H9 (cell line): ENCODE results near the gene PIGX. TPM values are rescaled to one million over a fixed set of nuclear protein-coding genes. Genes with fewer than 3 reads are reported as not detected.

Experiments used
- DNase-seq: peaks from one replicate; pipeline ENCODE4 v3.0.0-alpha.2; 2017
- H2AFZ ChIP-seq: one replicate; pipeline ENCODE4 v1.6.1; 2013; ENCODE audit warnings: mild to moderate bottlenecking, low read length, control low read depth, moderate library complexity
- H2AK5ac ChIP-seq: 2 replicates; pipeline ENCODE4 v1.6.1; 2013; ENCODE audit warnings: low read length, control low read depth, mixed read lengths; ENCODE audit not compliant: insufficient read length
- H2BK120ac ChIP-seq: one replicate; pipeline ENCODE4 v1.6.1; 2013; ENCODE audit warnings: low read depth, mild to moderate bottlenecking, low read length, control low read depth, inconsistent platforms; ENCODE audit not compliant: poor library complexity, severe bottlenecking
- H2BK12ac ChIP-seq: 2 replicates; pipeline ENCODE4 v1.6.1; 2013; ENCODE audit warnings: low read length, control low read depth, mixed read lengths, low read depth; ENCODE audit not compliant: insufficient read length
- H2BK15ac ChIP-seq: 2 replicates; pipeline ENCODE4 v1.6.1; 2013; ENCODE audit warnings: low read depth, low read length, control low read depth
- H2BK20ac ChIP-seq: one replicate; pipeline ENCODE4 v1.6.1; 2013; ENCODE audit warnings: low read depth, mild to moderate bottlenecking, low read length, control low read depth, inconsistent platforms; ENCODE audit not compliant: poor library complexity, severe bottlenecking
- H2BK5ac ChIP-seq: 2 replicates; pipeline ENCODE4 v1.6.1; 2013; ENCODE audit warnings: low read length, control low read depth, mixed read lengths; ENCODE audit not compliant: insufficient read length
- H3K14ac ChIP-seq: 2 replicates; pipeline ENCODE4 v1.6.1; 2013; ENCODE audit warnings: low read length, control low read depth; ENCODE audit not compliant: insufficient read depth
- H3K18ac ChIP-seq: 2 replicates; pipeline ENCODE4 v1.6.1; 2013; ENCODE audit warnings: low read depth, mild to moderate bottlenecking, mixed read lengths, low read length, control low read depth; ENCODE audit not compliant: insufficient read length
- H3K23ac ChIP-seq: 2 replicates; pipeline ENCODE4 v1.6.1; 2013; ENCODE audit warnings: low read length, control low read depth, mixed read lengths, low read depth; ENCODE audit not compliant: insufficient read length
- H3K23me2 ChIP-seq: 2 replicates; pipeline ENCODE4 v1.6.1; 2013; ENCODE audit warnings: low read depth, mild to moderate bottlenecking, mixed read lengths, low read length, control low read depth; ENCODE audit not compliant: insufficient read length, poor library complexity, severe bottlenecking
- H3K27ac ChIP-seq: 2 replicates; pipeline ENCODE4 v1.5.1; 2013; ENCODE audit warnings: low read length, control low read depth, mixed read lengths, low read depth; ENCODE audit not compliant: insufficient read length
- H3K27me3 ChIP-seq: 2 replicates; pipeline ENCODE4 v1.6.1; 2013; ENCODE audit warnings: low read length, control low read depth, inconsistent platforms; ENCODE audit not compliant: insufficient read depth
- H3K4ac ChIP-seq: 2 replicates; pipeline ENCODE4 v1.6.1; 2013; ENCODE audit warnings: low read depth, mild to moderate bottlenecking, control low read depth, inconsistent platforms, low read length, moderate library complexity
- H3K4me1 ChIP-seq: 2 replicates; pipeline ENCODE4 v1.6.1; 2013; ENCODE audit warnings: low read length, control low read depth, inconsistent platforms; ENCODE audit not compliant: insufficient read depth
- H3K4me2 ChIP-seq: 2 replicates; pipeline ENCODE4 v1.6.1; 2013; ENCODE audit warnings: low read length, control low read depth, mixed read lengths; ENCODE audit not compliant: insufficient read length, insufficient read depth
- H3K56ac ChIP-seq: 2 replicates; pipeline ENCODE4 v1.6.1; 2013; ENCODE audit warnings: low read depth, mild to moderate bottlenecking, mixed read lengths, low read length, control low read depth; ENCODE audit not compliant: insufficient read length
- H3K79me1 ChIP-seq: 2 replicates; pipeline ENCODE4 v1.6.1; 2013; ENCODE audit warnings: low read depth, mild to moderate bottlenecking, moderate library complexity, low read length, control low read depth, inconsistent platforms; ENCODE audit not compliant: insufficient read depth, poor library complexity, severe bottlenecking
- H3K79me2 ChIP-seq: 2 replicates; pipeline ENCODE4 v1.6.1; 2013; ENCODE audit warnings: low read length, control low read depth, inconsistent platforms; ENCODE audit not compliant: insufficient read depth
- H3K9ac ChIP-seq: 2 replicates; pipeline ENCODE4 v1.6.1; 2013; ENCODE audit warnings: low read length, control low read depth, mixed read lengths; ENCODE audit not compliant: insufficient read length; ENCODE audit errors: extremely low read depth
- H3K9me3 ChIP-seq: one replicate; pipeline ENCODE4 v1.6.1; 2013; ENCODE audit warnings: low read depth, low read length, inconsistent platforms; ENCODE audit not compliant: control insufficient read depth
- H3T11ph ChIP-seq: one replicate; pipeline ENCODE4 v1.6.1; 2013; ENCODE audit warnings: mild to moderate bottlenecking, low read length, control low read depth, inconsistent platforms
- H4K20me1 ChIP-seq: one replicate; pipeline ENCODE4 v1.6.1; 2013; ENCODE audit not compliant: control insufficient read depth, insufficient read length, insufficient read depth
- H4K5ac ChIP-seq: 2 replicates; pipeline ENCODE4 v1.6.1; 2013; ENCODE audit warnings: low read depth, mild to moderate bottlenecking, mixed read lengths, low read length, control low read depth; ENCODE audit not compliant: insufficient read length
- H4K8ac ChIP-seq: replicated peaks from 2 replicates; pipeline ENCODE4 v1.6.1; 2013; ENCODE audit warnings: low read length, control low read depth, mixed read lengths, low read depth; ENCODE audit not compliant: insufficient read length
- H4K91ac ChIP-seq: 2 replicates; pipeline ENCODE4 v1.6.1; 2013; ENCODE audit warnings: low read depth, mild to moderate bottlenecking, moderate library complexity, mixed read lengths, low read length, control low read depth; ENCODE audit not compliant: insufficient read length
- H3K27ac Mint-ChIP-seq, 3 experiments: 2 replicates in 2 of 3; 3 replicates in 1 of 3; pipeline ENCODE4 v1.8.0; 2020 to 2021; ENCODE audit warnings: mixed read lengths in 3 of 3, mild to moderate bottlenecking in 1 of 3, moderate library complexity in 1 of 3
- H3K27me3 Mint-ChIP-seq: 2 replicates; pipeline ENCODE4 v1.8.0; 2021; ENCODE audit warnings: low read depth, mild to moderate bottlenecking, moderate library complexity, mixed read lengths
- H3K36me3 Mint-ChIP-seq, 3 experiments: 2 replicates in 2 of 3; 3 replicates in 1 of 3; pipeline ENCODE4 v1.8.0; 2020 to 2021; ENCODE audit warnings: low read depth in 3 of 3, mixed read lengths in 3 of 3; ENCODE audit not compliant: insufficient read depth in 1 of 3
- H3K4me1 Mint-ChIP-seq, 2 experiments: 2 replicates each; pipeline ENCODE4 v1.8.0; 2020; ENCODE audit warnings: mixed read lengths in 2 of 2
- H3K4me3 Mint-ChIP-seq, 2 experiments: 2 replicates in 1 of 2; 3 replicates in 1 of 2; pipeline ENCODE4 v1.8.0; 2020 to 2021; ENCODE audit warnings: mild to moderate bottlenecking in 2 of 2, mixed read lengths in 2 of 2, moderate library complexity in 1 of 2
- H3K9me3 Mint-ChIP-seq, 2 experiments: 2 replicates in 1 of 2; 3 replicates in 1 of 2; pipeline ENCODE4 v1.8.0; 2020; ENCODE audit warnings: mild to moderate bottlenecking in 2 of 2, mixed read lengths in 2 of 2, moderate library complexity in 1 of 2
- WGBS: extraction: QIAGEN DNeasy Blood & Tissue Kit; methylation state at CpG from one replicate; pipeline ENCODE4 v1.1.7; 2013; ENCODE audit warnings: missing lambda C conversion rate, low lambda C conversion rate, mixed read lengths; ENCODE audit not compliant: insufficient read length; ENCODE audit errors: extremely low coverage; 5-methylcytosine and 5-hydroxymethylcytosine counted together
- total RNA-seq: library from RNA; stranded (reverse); gene quantifications from 2 replicates; pipeline ENCODE4 v1.2.1, GENCODE V29; 2021
- TF ChIP-seq, protein P1 (sequence below): fragments of 200-600 bp; sonication (generic); conservative IDR thresholded peaks from 3 replicates; pipeline ENCODE4 v1.8.0; 2021; ENCODE audit warnings: antibody characterized with exemption, mild to moderate bottlenecking

Gene PIGX
- total RNA-seq, 1 experiment from 2014 or later = 20.0 TPM

- no peaks in the 10 kb centered on the region for H4K20me1 ChIP-seq
- H3K56ac ChIP-seq = no peak overlapping the region
- no peaks in the 10 kb centered on the region for H3K4me1 ChIP-seq
- H3K27ac Mint-ChIP-seq = peak overlapping the region in 1 of 3 experiments; percentile 9; a peak in 1 of 7 replicates
- no peak overlapping the region for H2AK5ac ChIP-seq
- H2AFZ ChIP-seq = no peak overlapping the region
- no peak overlapping the region for H3K27ac ChIP-seq
- no peak overlapping the region for H3K14ac ChIP-seq
- H3K27me3 ChIP-seq = no peaks in the 10 kb centered on the region
- H4K5ac ChIP-seq = no peak overlapping the region
- no peak overlapping the region for H3K9ac ChIP-seq
- no peak overlapping the region for H2BK120ac ChIP-seq
- no peak overlapping the region for H2BK5ac ChIP-seq
- no peaks in the 10 kb centered on the region for H3K23me2 ChIP-seq
- H3K36me3 Mint-ChIP-seq = no peaks in the 10 kb centered on the region
- no peak overlapping the region for H3K23ac ChIP-seq
- no peaks in the 10 kb centered on the region for H3K79me1 ChIP-seq
- H3K9me3 Mint-ChIP-seq = peaks cover 0 to 2% of the 10 kb centered on the region in 2 experiments; a peak in 1 of 5 replicates
- H3K4me1 Mint-ChIP-seq = no peaks in the 10 kb centered on the region
- H4K8ac ChIP-seq = no peak overlapping the region
- no CpG with 5 or more reads among the region's 5 CpGs for WGBS
- H3T11ph ChIP-seq = no peak overlapping the region
- DNase-seq = no peak
- H2BK20ac ChIP-seq = no peak overlapping the region
- no peak overlapping the region for H3K18ac ChIP-seq
- H3K4me2 ChIP-seq = no peak overlapping the region
- H3K4ac ChIP-seq = no peak overlapping the region
- no peak overlapping the region; a peak in 1 of 5 replicates for H3K4me3 Mint-ChIP-seq
- no peaks in the 10 kb centered on the region for H3K79me2 ChIP-seq
- no peaks in the 10 kb centered on the region for H3K9me3 ChIP-seq
- no peak overlapping the region for H2BK12ac ChIP-seq
- TF ChIP-seq, protein P1, sequence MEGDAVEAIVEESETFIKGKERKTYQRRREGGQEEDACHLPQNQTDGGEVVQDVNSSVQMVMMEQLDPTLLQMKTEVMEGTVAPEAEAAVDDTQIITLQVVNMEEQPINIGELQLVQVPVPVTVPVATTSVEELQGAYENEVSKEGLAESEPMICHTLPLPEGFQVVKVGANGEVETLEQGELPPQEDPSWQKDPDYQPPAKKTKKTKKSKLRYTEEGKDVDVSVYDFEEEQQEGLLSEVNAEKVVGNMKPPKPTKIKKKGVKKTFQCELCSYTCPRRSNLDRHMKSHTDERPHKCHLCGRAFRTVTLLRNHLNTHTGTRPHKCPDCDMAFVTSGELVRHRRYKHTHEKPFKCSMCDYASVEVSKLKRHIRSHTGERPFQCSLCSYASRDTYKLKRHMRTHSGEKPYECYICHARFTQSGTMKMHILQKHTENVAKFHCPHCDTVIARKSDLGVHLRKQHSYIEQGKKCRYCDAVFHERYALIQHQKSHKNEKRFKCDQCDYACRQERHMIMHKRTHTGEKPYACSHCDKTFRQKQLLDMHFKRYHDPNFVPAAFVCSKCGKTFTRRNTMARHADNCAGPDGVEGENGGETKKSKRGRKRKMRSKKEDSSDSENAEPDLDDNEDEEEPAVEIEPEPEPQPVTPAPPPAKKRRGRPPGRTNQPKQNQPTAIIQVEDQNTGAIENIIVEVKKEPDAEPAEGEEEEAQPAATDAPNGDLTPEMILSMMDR = no peak
- no peaks in the 10 kb centered on the region for H3K27me3 Mint-ChIP-seq
- H4K91ac ChIP-seq = no peak overlapping the region
- H2BK15ac ChIP-seq = no peak overlapping the region
Observed at GRCh38 chr3:196695849-196696226, 16.3 kb upstream of the PIGX start.
